ENCODE results near the gene IL17B.

The IL17B gene

DNA sequence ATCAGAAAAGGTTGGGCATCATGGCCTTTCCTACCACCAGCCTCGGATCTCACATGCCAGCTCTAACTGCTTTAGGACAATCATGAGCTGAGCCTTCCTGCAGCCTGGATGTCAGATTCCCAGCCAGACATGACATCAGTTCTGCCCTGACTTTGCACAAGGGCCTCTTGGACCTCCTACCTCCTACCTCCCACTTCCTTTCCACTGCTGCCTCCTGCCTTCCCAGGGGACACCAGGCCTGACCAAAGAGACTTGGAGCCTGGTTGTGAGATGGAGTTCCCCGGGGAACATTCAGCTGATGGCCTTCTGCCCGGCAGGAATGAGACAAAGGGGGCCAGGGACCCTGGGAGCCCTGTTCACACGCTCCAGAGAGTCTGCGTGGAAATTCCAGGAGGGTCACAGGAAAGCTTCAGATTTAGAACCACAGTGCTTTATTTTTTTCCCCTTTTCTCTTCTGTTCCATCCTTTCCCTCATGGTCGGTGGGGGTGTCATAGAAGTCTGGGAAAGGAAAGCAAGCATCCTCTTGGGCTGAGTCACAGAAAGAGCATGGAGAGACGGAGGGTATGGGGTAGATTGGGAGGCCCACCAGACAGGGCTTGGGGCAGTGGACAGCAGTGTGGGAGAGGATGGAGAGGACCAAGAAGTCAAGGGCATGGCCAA is 35.4 kb upstream of the IL17B start:
- no peak for DNase-seq

DNA sequence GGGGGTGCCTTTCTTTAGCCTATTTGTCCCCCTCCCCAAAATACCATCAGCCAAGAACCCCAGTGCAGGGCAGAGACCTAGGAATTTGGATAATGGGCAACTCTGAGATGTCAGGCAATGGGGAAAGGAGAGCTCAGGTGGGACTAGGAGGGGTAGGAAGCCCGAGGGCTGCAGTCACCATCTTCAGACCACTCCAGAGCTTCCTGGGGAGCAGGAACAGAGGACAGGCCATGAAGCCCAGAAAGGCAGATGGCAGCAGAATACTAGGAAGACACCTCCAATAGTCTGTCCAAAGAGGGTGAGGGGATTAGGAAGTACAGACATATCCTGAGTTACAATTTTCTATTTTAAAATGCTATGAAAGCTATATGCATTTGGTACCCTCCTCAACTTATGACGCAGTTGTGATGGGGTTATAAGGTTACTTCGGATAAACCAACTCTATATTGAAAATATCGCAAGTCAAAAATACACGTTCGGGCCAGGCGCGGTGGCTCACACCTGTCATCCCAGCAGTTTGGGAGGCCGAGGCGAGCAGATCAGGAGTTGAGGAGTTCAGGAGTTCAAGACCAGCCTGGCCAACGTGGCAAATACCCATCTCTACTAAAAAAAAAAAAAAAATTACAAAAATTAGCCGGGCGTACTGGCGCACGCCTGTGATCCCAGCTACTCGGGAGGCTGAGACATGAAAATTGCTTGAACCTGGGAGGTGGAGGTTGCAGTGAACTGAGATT is 34.6 kb upstream of the IL17B start:
- DNase-seq = no peak

DNA sequence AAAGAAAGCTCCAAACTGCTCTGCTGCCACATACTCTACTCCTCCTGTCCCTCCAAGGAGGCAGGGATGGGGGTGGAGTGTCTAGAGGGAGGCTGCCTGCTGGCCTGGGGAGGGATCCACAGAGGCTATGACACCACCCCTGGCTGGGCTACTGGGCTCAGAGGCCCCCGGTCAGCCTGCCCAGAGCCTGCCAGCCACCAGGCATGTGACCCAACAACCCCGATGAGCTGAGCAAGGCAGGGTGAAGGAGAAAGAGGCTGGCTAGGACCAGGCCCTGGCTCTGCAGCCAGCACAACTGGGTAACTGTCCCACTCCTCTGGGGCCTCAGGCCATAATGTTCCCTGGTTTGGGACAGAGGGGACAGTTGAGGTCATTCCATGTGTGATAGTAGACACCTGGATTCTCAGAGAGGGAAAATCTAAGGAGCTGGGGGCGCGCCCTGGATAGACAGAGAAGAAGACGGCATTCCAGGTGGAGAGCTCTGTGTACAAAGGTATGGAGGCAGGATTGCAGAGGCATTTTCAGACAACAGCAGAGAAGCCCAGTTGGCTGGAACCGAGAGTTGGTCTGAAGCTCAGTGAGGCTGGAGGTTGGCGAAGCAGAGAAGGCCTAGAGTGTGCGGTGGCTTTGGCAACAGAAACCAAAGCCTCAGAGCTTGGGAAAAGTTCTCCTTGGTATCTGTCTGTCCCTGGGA is 33.8 kb upstream of the IL17B start:
- no peak for DNase-seq

DNA sequence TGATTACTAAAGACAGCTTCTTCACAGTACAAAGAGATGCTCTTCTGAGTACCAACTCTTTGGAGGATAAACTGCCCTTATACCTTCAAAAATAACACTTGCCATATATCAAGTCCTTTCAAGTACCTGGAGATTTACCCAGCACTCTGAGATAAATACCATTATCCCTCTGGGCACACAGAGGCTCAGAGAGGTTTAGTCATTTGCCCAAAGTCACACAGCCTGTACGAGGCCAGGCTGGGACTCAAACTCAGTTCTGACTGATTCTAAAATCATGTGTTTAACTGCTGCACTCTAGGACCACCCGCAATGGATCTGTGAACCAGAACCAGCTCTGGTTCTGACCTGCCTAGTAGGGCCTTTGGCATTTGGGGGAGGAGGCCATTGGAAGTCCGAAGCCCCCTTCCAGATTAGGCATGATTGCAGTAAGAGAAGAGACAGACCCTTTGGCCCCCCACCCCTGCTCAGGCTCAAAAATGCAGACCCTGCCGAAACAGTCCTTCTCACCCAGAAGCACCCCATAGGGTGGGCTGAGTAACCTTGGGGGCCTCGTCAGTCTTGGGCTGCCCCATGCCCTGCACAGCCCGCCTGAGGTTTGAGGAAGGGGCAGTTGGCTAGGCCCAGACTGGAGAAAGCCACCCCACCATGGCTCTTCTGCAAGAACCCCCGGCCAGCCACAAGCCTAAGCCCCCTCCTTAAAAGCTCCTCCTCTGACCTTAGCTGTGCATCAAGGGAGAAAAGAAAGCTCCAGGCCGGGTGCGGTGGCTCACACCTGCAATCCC is 32.8 kb upstream of the IL17B start:
- no peak for DNase-seq

DNA sequence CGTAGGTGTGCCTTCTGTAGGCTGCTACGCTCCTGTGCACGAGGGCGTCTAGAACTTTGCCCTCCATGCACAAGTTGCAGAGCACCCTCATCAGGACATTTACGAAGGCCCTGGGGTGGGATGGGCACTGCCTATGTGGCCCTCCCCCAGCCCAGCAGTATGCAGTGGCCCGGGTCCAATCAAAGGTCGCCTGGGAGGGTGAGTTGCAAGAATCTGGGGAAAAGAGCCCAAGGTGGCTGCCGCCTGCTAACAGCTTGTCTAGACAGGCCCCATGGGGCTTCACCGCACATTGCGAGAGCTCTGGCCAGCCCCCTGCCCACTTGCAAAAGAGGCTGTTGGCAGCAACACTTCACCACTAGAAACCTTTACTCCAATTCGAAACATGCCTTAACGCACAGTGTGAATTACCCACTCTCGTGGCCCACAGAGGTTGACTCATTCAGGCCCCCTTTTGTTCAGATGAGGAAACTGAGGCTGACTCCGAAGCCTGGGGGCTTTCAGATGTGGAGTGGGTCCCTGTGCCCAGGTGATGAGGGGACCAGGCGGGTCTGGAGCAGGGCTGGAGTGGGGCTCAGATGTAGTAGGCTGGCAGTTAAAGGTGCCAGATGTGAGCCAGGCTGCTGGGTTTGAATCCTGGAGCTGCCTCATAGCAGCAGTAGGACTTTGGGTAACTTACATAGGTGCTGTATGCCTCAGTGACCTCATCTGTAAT is 31.8 kb upstream of the IL17B start:
- DNase-seq = no peak

DNA sequence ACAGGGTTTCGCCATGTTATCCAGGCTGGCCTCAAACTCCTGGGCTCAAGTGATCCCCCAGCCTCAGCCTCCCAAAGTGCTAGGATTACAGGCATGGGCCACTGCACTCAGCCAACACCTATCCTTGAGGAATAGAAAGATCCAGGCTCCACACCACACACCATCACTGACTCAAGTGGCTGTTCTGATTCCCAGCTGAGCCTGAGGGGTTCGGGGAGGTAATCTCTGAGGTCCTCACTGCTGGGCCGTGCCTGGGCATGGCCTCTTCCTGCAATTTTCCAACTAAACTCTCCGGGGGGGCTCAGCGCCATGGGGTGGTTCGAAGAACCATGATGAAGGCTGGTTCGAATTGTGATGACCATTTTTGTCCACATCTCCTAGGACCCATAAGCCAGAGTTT is 31.0 kb upstream of the IL17B start:
- no peak for DNase-seq

DNA sequence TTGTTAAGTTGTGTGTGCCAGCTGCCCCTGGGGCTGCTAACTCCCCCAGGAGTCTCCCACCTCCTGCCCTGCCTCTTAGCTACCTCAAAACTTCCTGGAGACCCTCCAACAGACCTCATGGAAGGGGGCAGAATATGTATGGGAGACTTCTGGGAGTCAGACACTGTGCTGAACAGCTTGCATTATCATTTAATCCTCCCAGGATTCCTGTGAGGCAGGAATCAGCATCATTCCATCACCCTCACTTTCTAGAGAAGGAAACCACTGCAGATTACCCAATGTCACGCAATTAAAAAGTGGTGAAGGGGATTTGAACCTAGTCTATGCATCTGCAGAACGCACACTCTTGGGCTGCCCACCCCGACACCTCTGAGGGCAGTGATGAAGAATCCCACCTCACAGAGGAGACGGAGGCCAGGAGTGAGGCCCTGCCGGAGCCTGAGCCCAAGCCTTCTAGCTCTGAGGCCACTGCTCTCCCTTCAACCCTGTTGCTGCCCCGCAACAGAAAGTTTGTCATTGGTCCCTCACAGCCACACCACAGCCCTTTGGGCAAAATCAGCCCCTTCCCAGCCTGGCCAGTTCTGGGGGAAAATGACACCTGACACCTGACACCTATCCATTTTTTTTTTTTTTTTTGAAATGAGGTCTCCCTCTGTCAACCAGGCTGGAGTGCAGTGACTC is 30.3 kb upstream of the IL17B start:
- DNase-seq = no peak

DNA sequence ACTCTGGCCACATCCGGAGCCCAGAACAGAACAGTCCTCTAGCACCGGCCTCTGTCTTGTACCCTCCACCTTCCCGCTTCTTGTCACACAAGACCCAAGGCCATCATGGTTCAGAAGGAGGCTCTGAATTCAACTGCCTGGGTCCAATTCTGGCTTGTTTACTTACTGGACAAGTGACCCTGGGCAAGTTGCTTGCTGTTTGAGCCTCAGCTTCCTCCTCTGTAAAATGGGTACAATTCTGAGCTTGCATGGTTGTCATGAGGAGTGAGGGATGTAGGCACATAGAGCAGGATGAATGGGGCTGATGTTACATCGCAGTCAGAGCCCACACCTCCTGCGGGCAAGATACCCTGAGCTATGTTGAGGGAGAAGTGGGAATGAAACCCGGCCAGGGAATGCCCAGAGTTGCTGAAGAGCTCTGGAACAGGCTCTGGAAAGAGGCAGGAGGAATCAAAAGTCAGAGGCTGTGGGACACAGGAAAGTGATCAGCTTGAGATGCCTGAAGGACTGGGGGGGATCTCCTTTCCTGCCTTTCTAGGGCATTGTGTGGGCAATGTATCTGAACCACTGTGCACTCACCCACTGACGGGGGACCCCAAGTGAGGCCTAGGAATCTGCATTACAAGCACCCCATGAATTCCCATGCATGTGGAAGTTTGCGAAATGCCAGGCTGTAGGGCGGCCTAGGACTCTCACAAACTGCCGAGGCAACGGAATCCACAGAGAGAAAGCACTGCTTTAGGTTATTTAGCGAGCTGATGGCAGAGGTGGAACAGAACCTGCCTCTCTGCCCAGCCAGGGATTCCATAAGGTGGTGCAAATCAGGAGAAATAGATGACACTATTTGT is 29.4 kb upstream of the IL17B start:
- no peak for DNase-seq

DNA sequence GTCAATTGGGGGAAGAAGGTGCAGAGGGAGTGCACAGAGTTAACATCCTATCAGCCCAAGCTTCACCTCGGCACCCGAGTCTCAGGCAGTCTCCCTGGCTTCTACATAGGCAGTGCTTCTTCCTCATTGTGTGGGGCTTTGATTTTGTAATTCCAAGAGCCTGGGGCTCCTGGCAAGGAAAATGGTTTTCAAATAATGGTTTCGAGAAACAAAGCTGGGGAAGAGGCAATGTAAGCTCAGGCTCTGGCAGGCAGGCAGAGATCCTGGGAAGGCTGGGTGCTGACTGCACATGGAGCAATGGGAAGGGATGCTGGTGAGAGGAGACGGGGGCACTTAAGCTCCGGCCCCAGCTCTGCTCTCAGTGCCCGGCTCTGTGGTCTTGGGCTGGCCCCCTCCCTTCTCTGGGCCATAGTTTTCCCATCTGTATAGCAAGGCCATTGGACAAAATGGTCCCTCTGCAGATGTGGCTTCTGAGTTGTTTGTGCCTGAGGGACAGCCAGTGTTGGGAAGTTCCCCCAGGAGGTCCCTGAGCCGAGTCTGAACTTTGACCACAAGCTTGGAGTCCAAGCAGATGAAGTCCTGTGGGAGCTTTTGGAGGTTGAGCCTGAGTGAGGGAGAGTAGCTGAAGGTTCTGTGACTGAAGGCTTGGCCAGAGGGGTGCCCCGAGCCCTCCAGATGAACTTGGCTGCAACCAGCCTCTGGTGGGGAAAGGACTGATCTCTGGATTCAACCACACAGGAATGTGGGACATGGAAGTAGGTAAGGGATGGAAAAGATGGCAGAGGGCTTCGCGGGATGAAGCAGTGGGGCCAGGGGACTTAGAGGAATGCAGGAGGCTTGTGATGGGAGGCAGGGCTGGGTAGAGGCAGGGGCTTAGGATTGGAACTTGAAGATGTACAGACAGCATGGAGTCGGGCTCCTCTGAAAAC is 28.5 kb upstream of the IL17B start:
- DNase-seq = no peak

DNA sequence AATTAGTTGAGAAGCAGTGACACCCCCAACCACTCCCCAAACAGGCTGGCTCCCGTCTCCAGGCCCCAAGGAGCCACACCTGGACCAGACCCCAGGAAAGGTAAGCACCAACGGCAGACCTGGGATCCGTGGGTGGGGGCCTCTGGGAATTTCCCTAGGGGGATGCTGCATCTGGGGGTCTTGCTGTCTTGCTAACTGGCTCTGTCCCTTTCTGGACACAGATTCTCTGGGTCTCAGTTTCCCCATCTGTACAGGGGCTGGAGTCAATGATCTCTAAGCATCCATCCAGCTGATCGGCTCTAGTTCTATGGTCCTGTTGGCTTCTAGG is 27.9 kb upstream of the IL17B start:
- no peak for DNase-seq

DNA sequence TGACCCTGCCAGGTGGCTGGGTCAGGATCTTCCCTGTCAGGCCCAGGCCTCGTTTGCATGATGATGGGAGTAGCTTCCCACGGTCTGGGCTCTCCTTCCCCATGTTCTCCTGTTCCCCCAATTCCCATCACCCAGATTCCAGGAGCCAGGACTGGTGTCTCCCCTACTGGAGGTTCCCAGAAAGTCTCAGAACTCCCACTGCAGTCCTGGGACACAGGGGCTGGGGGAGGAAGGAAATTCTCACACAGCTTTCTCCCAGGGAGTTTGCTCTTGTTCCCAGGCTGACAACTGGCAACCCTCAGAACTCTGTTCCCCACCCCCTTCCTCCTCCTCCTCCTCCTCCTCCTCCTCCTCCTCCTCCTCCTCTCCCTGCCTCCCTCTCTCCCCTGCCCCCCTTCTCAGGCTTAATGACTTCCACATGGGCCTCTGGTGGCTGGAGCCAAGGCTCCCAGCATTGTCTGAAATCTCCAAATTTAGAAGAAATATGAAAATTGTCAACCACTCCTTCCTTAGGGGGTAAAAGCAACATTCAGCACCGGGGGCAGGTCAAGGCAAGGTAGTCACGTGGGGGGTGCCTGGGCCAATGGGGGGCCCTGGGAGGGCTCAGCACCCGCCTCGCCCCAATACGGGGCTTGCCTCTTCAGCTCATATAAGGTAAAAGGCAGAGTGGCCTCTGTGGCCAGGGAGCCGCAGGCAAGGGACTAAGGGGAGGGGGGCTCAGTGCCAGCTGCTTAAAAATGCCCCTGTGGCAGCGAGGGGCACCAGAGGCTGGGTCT is 27.3 kb upstream of the IL17B start:
- DNase-seq = no peak

DNA sequence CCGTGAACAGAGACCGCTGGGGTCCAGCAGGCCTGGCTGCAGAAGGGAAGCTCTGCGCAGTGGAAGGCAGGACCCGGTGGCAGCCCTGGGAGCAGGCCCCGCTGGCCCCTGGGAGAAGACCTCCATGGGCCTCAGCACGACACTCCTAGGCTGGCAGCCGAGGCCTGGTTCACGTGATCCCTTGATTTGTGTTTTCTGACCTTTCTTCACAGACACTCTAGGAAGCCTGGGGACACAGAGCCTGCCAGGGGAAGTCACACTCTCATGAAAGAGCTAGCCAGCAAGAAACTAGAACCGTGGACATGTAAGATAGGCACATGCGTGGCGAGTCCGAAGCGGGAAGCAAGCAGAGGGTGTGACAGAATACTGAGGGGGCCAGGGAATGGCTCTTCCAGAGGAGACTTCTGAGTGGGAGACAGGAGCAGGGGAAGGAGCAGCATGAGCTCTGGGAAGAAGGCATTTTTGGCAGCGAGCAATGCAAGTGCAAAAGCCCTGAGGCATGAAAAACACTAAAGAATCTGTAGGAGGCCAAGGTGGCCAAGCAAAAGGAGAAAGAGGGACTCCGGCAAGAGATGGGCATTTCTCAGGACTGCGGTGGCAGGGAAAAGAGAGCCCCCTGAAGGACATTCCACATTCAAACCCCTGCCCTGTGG is 26.6 kb upstream of the IL17B start:
- DNase-seq = no peak

DNA sequence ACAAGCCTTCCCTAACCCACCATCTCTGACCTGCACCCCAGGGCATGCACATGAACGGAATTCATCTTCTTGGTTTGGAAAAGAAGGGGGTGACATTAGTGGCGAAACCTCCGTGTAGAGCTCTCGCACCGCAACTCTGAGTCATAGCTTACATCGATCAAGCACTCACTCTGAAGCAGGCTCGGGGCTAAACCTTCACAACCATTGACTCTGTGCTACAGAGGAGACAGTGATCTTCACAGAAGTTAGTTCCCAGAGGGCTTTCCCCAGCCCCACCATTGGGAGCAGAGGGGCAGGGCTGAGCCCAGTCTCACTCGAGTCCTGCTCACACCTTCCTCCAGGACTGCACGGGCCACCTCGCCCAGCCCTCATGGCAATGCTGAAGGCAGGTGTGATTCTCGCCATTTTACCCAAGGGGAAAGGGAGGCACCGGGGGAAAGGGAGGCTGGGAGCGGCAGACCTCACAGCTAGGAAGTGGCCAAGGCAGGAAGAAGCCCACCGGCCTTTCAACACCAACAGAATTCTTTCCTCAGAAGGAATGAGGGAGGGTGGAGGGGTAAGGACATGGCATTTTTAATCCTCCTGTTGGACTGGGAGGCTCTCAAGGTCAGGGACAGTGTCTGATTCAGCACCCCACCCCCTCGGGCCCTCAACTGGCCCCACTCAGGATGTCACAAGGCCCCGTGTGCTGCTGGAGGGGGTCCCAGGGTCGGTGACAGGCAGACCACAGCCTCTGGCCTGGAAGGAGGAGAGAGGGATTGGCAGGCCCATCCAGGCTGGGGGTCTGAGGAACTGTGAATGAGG is 25.9 kb upstream of the IL17B start:
- no peak for DNase-seq

DNA sequence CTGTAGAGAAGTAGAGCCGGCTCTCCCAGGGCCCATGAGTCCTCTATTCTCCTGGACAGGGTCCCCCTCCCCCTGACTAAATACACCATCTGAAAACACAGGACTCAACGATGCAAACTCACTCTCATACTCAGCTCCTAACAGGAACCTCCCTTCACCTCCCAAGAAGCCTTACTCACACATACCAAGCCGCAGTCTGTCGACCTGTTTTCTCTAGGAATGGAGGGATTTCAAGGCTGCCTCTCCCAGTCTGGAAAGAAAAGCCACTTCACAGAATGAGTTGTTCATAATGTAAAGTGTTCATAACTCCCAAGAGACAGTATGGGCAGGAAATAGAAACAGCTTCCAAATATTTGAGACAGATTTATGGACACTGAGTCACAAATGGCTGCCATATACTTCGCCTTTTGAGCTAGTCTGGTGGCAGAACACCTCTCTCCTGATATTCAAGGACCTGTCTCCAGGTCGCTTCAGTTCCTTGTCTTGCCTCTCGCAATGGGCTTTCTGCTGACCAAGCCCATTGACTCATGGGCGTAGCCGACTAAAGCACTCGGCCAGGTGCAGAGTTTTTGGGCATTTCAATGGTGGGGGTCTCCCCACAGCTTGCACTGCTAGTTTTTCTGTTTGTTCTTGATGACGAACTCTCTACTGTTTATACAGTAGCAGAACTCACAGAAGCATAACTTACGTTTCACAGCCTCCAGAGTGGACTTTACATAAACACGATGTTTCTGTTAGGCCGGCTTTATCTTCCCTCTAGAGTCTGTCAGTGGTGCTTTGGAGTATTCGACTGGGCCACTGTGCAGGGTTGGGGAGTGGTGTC is 25.0 kb upstream of the IL17B start:
- DNase-seq = no peak

DNA sequence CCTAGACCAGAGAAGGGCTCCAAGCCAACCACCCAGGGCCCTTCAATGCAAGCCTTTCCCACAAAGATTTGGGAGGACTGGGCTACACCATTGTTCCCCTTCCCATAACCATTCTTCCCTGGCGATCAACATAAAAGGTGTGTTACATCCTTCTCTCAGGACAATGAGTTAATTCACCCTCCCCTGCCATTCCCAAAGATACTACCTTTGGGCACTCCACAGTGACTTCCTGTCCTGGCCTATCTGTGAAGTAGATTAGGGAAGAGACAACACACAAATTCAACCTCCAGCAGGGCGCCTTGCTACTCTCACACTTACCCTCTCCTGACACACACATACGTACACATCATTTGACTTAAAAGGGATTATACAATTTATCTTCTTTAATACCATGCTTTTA is 23.2 kb upstream of the IL17B start:
- no peak for DNase-seq

DNA sequence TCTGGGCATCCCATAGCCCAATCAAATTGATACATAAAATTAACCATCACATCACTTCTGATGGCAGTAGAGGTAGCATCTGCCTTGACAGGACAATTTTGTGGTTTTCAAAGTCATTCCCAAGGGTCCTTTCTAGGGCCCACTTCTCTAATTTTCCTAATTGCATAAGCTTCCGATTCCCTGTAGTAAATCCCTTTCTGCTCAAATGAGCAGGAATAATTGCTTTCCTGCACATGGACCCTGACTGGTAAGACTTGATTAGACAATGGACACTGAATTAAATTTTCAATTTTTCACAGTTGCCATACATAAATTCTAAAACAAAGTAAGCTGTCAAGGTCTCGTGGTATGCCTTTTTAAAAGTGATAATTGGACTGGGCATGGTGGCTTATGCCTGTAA is 22.0 kb upstream of the IL17B start:
- DNase-seq = no peak

DNA sequence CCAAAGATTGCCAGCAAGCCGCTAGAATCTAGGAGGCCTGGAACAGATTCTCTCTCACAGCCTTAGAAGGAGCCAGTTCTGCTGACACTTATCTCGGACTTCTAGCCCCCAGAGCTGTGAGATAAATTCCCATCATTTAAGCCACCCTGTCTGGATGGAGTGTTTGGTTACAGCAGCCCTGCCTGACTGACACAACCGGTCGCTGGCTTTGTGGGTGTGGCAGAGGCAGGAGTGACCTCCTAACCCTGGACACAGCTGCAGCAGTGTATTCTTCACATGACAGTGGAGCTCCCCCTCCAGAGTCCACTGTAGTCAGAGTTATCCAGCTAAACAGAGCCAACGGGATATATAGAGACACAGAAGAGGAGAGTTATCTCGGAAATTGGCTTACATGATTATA is 21.2 kb upstream of the IL17B start:
- no peak for DNase-seq

All from NCI-H526 (cell line).